ES-I3 (cell line): ENCODE data around the gene MAN1C1.
"Not testable (repeated sequence)": the region's sequence is repeated elsewhere in the genome, so short reads cannot be mapped to it uniquely, and the experiment has no call there.

Experiments used
- H3K36me3 ChIP-seq: 2 replicates; pipeline ENCODE4 v1.6.1; 2013; ENCODE audit warnings: mild to moderate bottlenecking, low read length, control low read depth, moderate library complexity; ENCODE audit not compliant: insufficient read depth
- H3K4me1 ChIP-seq: 2 replicates; pipeline ENCODE4 v1.6.1; 2013; ENCODE audit warnings: mild to moderate bottlenecking, control low read depth, low read length; ENCODE audit not compliant: insufficient read depth
- H3K9ac ChIP-seq: 2 replicates; pipeline ENCODE4 v1.6.1; 2013; ENCODE audit warnings: low read depth, mild to moderate bottlenecking, low read length, moderate library complexity
- H3K9me3 ChIP-seq: 2 replicates; pipeline ENCODE4 v1.6.1; 2013; ENCODE audit warnings: mild to moderate bottlenecking, low read length, moderate library complexity; ENCODE audit not compliant: control insufficient read depth, insufficient read depth

Gene MAN1C1

DNA sequence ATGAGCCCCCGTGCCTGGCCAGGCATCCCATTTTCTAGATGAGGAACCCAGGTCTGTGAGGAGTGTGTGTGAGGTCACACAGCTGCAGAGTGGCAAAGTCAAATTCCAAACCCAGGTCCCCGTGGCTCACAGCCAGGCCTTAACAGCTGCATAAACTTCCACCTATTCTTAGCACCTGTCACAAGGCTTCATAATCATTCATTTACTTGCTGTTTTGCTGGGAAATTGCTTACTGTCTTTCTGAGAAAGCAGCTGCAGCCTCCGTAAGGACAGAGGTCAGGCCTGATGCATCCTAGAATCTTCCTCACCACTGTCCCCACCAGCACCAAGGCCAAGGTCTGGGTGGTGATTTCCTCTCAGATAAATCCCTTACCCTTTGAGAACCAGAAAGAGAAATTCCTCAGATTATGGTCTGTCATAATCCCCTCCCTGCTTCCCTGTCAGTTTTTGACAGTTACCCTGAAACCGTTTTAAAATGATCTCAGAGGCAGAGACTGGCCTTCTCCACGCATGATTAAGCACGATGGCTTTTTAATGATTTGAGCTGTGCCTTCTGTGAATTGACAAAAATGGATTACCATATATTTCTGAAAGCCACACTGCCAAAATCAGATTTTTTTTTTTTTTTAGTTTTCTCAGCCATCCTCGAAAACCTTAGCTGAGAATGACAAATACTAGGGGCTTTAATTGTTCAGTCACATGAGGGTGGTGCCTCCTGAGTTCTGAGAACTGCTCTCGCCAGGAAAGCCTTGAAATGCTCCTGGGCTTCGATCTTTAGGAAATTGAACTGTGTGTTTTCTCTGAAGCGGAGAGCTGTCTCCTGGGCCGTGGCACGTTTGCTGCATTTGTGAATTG is 113.4 kb downstream of the MAN1C1 start:
- H3K9me3 ChIP-seq = no peaks in the 10 kb centered on the region
- H3K4me1 ChIP-seq = peaks cover 11% of the 10 kb centered on the region
- H3K9ac ChIP-seq = no peak overlapping the region
- no peaks in the 10 kb centered on the region for H3K36me3 ChIP-seq

DNA sequence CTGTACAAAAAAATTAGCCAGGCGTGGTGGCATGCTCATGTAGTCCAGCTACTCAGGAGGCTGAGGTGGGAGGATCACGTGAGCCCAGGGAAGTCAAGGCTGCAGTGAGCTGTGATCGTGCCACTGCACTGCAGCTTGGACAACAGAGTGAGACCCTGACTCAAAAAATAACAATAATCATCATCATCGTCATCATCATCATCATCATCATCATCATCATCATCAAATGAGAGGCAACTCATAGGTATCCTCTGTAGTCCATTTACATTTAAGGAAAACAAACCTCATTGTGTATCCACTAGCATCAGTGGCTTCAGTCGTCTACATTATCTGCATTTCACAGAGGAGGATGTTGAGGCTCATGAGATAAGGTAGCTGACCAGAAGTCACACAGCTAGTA is 114.6 kb downstream of the MAN1C1 start:
- H3K9me3 ChIP-seq = no peaks in the 10 kb centered on the region
- no peak overlapping the region for H3K9ac ChIP-seq
- H3K4me1 ChIP-seq = peaks cover 7% of the 10 kb centered on the region; the same call in 1 of the 2 replicates
- H3K36me3 ChIP-seq = no peaks in the 10 kb centered on the region

DNA sequence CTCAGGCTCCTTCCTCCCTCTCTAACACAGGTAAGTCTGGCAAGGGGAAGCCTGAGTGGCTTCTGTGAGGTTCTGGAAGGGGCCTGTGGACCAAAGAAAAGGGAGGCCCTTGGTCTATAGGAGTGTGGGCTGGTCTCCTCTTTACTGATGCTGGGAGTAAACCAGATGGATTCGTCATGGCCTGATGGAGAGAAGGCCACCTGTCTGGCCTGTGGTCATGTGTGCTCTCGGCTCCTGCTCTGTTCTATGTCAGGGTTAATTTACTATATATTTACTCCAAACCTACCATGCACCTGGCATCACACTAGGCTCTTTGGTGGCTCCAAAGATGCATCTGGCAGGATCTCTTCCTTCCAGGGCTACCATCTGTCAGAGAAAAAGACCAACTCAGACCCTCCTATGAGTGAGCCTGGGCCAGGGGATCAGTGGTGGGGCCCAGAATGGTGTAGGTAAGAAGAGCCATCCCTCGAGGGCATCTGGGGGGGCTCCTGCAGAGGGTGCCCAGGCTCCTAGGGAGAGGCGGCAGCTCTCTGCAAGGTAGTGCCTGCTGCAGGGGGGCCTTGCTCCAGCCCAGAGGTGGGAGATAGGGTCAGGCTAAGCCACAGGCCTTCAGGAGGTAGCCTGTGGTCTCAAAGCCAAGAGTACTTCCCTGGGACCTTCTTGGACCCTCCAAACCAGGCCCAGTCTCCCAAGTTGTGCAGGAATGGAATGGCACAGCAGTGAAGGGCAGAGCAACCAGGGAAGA is 115.2 kb downstream of the MAN1C1 start:
- Histone ChIP-seq H3K36me3 (no peaks in the 10 kb centered on the region), H3K9me3 (no peaks in the 10 kb centered on the region), H3K4me1 (peaks cover 7% of the 10 kb centered on the region; the same call in 1 of the 2 replicates), H3K9ac (no peak overlapping the region)

DNA sequence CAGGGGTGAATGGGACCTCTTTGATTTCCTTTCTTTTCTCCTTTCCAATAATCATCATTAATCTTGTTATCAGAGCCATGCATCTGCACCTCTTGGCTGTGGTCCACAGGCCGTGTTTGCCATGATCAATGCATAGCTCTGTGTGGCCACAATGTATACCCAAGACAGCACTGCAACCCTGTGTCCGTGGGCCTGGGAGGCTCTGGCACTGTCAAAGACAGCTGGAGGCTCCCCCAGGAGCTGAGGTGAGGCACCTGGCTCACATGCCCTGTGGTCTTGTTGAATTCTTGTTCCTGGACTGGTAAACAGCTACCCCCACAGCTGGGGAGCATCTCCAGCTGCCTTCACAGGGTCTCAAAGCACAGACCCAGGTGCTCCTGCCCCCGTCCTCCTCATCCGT is 116.2 kb downstream of the MAN1C1 start:
- Histone ChIP-seq H3K4me1 (no peaks in the 10 kb centered on the region; the same call in 1 of the 2 replicates), H3K9me3 (no peaks in the 10 kb centered on the region), H3K9ac (no peak overlapping the region), H3K36me3 (no peaks in the 10 kb centered on the region)

GRCh38 chr1:25733271-25733670 is 116.7 kb downstream of the MAN1C1 start:
- Histone ChIP-seq H3K4me1 (no peaks in the 10 kb centered on the region), H3K9ac (no peak overlapping the region), H3K36me3 (no peaks in the 10 kb centered on the region), H3K9me3 (no peaks in the 10 kb centered on the region)

DNA sequence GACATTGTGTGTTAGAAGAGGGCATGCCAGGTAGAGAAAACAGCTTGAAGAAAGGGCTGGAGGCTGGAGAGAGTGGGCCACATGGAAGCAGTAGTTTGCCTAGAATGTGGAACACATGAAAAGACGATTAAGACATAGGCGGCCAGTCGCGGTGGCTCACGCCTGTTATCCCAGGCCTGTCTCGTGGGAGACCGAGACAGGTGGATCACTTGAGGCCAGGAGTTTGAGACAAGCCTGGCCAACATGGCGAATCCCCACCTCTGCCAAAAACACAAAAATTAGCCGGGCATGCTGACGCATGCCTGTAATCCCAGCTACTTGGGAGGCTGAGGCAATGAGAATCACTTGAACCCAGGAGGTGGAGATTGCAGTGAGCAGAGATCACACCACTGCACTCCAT is 118.4 kb downstream of the MAN1C1 start:
- H3K36me3 ChIP-seq, H3K9ac ChIP-seq, H3K4me1 ChIP-seq, H3K9me3 ChIP-seq: not testable (repeated sequence)

DNA sequence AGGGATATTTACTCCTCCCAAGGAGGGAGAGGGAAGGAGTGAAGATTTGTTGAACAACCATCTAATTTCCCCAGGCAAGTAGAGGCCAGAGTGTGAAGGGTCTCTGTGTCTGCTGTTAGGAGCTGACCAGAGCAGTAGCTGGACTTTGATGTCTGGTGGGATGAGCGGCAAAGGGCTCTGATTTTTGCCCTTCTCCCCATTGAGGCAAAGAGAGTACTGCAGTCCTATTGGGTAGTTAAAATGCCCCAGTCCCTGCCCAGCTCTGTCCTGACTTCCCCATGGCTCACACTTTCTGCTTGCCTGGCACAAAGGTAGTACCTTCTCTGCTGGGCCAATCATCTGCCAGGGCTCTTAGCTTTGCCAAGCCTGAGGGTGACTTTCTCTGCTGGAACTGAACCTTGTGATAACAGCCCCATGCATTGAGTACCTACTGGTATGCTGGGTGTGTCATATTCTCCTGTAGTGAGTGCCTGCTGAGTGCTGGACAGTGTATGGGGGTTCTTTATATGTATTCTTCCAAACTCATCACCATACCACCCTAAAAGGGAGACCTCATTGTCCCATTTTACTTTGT is 119.5 kb downstream of the MAN1C1 start:
- Histone ChIP-seq H3K9me3 (no peaks in the 10 kb centered on the region), H3K4me1 (no peaks in the 10 kb centered on the region), H3K36me3 (no peaks in the 10 kb centered on the region), H3K9ac (no peak overlapping the region)

- Histone ChIP-seq H3K36me3 (no peaks in the 10 kb centered on the region), H3K4me1 (no peaks in the 10 kb centered on the region), H3K9ac (no peak overlapping the region), H3K9me3 (no peaks in the 10 kb centered on the region)
Measured at GRCh38 chr1:25737130-25737529, 120.5 kb downstream of the MAN1C1 start.

DNA sequence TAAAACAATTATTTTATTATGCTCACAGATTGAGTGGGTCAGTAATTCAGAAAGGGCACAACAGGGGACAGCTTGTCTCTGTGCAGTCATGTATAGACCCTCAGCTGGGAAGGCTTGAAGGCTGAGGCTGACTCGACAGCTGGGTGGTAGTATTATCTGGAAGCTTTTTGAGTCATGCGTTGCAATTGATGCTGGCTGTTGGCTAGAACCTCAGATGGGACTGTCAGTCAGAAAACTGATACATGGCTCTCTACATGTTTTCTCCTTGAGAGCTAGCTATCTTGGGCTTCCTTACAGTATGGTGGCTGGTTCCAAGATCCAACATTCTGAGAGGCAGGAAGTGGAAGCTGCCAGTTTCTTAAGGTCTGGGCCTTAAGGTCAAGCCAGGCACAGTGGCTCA is 121.9 kb downstream of the MAN1C1 start:
- H3K9ac ChIP-seq = no peak overlapping the region
- no peaks in the 10 kb centered on the region for H3K36me3 ChIP-seq

GRCh38 chr1:25739341-25739740 is 122.8 kb downstream of the MAN1C1 start:
- Histone ChIP-seq H3K9me3 (no peaks in the 10 kb centered on the region), H3K36me3 (no peaks in the 10 kb centered on the region), H3K4me1 (peaks cover 4% of the 10 kb centered on the region; the same call in 1 of the 2 replicates), H3K9ac (no peak overlapping the region)

More for the DNA sequence above, 121.9 kb downstream of the MAN1C1 start:
- Histone ChIP-seq H3K4me1 (no peaks in the 10 kb centered on the region), H3K9me3 (no peaks in the 10 kb centered on the region)

DNA sequence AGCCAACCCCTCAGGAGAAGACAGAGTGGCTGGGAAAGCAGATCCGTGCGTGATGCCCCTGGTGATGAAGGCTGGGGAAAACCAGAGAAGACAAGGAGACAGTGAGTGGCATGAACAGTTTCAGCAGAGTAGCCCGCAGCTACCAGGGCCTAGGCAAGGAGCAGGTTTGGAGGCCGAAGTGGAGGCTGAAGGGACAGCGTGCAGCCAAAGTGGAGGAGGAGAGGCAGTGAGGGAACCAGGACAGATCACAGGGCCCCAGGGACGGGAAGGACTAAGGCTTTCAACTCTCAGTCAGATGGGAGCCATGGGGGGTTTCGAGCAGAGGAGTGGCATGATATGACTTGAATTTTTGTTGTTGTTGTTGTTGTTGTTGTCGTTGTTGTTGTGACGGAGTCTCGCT is 123.5 kb downstream of the MAN1C1 start:
- H3K9me3 ChIP-seq = no peaks in the 10 kb centered on the region
- no peaks in the 10 kb centered on the region for H3K36me3 ChIP-seq
- peaks cover 4% of the 10 kb centered on the region; the same call in 1 of the 2 replicates for H3K4me1 ChIP-seq
- no peak overlapping the region for H3K9ac ChIP-seq

DNA sequence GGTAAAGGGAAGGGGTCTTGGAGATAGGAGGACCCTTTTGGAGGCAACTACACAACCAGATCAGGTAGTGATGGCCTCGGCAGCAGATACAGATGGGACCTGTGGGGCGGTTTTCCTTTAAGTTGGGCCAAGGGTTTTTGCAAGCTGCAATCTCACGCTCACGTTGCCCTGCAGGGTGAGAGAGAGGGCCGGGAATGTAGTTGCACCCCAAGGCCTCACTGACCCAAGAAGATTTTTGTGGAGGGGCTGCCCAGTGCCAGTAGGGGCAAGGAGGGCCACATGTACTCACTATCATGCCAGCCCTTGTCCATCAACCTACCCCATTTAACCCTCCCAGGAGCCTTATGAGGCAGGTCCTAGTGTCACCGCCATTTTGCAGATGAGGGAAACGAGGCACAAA is 125.7 kb downstream of the MAN1C1 start:
- no peak overlapping the region for H3K9ac ChIP-seq
- H3K9me3 ChIP-seq = no peaks in the 10 kb centered on the region
- no peaks in the 10 kb centered on the region for H3K36me3 ChIP-seq
- H3K4me1 ChIP-seq = peaks cover 11% of the 10 kb centered on the region; the same call in 1 of the 2 replicates

DNA sequence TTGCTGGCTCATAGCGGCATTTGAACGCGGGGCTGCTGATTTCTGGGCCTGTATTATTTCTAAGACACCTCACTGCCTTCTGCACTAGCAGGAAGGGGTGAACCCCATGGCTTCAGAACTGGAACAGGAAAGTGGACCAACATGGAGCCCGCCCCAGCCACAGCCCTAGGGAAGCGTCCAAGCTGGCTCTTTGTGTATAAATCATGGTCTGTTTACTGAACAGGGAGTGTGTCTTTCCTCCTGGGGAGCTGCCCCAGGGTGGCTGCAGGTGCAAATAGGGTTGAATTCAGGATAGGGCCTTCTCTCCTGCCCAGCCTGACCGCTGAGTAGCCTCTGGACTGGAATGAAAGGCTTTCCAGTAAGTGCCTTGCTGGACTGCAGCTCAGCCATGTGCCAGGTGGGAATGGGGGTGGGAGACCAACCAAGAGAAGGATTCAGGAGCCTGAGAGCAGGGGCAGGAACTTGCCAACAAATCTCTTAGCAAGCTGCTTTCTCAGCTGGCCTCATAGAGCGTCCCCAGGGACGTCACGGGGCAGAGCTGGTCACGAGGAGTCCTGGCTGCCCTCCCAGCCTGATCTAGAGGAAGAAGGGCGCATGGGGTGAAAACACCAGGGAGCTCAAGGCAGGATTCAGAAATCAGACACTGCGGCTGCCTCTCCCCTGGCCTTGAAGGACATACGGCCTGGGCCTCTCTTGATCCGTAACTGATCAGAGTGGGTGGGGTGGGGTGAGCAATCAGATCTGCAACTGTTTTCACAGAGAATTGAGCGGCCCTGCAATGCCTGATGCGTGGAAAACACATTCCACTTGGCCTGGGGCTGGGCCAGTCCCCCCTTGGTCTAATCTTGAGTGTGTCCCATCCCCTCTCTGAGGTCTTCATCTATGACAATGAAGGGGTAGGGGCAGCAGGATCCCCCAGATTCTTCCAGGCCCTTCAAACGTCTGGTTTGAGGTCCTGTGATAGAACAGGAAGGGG is 126.9 kb downstream of the MAN1C1 start:
- no peaks in the 10 kb centered on the region for H3K36me3 ChIP-seq
- no peak overlapping the region for H3K9ac ChIP-seq
- peaks cover 22% of the 10 kb centered on the region for H3K4me1 ChIP-seq
- H3K9me3 ChIP-seq = no peaks in the 10 kb centered on the region

GRCh38 chr1:25744140-25744581 is 127.6 kb downstream of the MAN1C1 start:
- H3K36me3 ChIP-seq = no peaks in the 10 kb centered on the region
- H3K9ac ChIP-seq = no peak overlapping the region
- H3K4me1 ChIP-seq = peaks cover 28% of the 10 kb centered on the region
- H3K9me3 ChIP-seq = no peaks in the 10 kb centered on the region
